GM19372 (cell line): ENCODE measurements around the gene KRTAP12-2.
"Not testable (repeated sequence)": the region's sequence is repeated elsewhere in the genome, so short reads cannot be mapped to it uniquely, and the experiment has no call there.

Experiments used
- ATAC-seq: cut with Tn5 transposase; IDR thresholded peaks from one replicate; pipeline ENCODE4 v1.9.1; 2021; ENCODE audit warnings: mild to moderate bottlenecking, low read depth, moderate library complexity; ENCODE audit not compliant: unreplicated experiment

The KRTAP12-2 gene

DNA sequence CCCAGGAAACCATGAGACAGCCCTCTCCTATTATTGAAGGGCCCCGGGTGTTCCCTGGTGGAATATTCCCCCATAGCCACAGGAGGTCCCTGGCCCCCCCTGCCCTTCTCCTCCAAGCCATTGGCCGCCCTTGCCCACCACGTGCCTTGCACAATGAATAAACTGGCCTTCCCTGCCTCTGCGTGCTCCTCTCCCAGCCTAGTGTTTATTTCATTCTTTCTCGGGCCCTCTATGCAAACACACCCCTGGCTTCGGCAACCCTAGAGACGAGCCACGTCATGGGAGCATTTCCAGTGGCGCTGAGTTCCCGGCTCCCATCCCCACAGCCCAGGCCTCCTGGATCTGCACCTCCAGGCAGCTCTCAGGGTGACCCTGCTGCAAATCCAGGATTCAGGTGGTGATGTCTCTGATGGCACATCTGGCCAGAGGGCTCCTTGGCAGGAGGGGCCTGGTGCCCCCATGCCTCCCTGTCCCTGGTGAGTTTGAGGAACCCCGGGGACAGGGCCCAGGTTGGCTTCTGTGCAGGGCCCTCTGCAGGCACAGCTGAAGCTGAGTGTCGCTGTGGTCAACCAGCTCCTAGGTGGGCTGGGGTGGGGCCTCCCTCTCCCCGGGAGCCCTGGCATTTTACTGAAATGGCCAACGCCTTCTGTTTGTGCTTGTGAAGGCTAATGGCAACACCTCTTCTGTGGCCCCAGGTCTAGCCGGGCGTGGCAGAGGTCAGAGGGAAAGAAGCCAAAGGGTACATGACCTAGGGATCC, 36.4 kb upstream of the KRTAP12-2 start:
- no peak for ATAC-seq

- ATAC-seq: no peak
Measured at GRCh38 chr21:44702111-44702972, 35.6 kb upstream of the KRTAP12-2 start.

- no peak for ATAC-seq
Measured at GRCh38 chr21:44701541-44701940, 34.8 kb upstream of the KRTAP12-2 start.

GRCh38 chr21:44701023-44701400, 34.3 kb upstream of the KRTAP12-2 start:
- no peak for ATAC-seq

GRCh38 chr21:44700101-44701022, 33.6 kb upstream of the KRTAP12-2 start:
- ATAC-seq: no peak

- no peak for ATAC-seq
Measured at GRCh38 chr21:44699502-44700001, 32.8 kb upstream of the KRTAP12-2 start.

- ATAC-seq: no peak
Measured at GRCh38 chr21:44697811-44698734, 31.3 kb upstream of the KRTAP12-2 start.

- ATAC-seq: not testable (repeated sequence)
Measured at GRCh38 chr21:44697172-44697810, 30.6 kb upstream of the KRTAP12-2 start, which contains the start of gene KRTAP10-12. TSS of gene KRTAP10-12 (plus strand) at chr21:44697172. CDS start at chr21:44697202, 30 bp downstream.

- no peak for ATAC-seq
Measured at GRCh38 chr21:44696572-44696971, 29.8 kb upstream of the KRTAP12-2 start.

DNA sequence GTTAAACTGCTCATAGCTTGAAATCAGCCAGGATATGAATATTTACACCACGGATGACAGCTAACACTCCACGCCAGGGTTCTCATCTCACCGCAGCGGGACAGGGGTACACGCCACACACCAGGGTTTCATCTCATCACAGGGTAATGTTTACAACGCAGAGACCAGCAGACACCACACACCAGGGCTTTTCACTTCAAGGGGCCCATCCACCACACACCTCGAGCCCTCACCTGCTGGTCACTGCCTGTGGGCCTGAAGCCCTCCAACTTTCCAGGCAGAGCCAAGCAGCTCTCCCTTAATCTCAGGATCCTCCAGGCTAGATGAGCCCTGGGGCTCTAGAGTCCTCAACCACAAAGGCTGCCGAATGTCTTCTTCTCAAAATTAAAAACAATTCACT, 28.9 kb upstream of the KRTAP12-2 start:
- ATAC-seq: no peak

DNA sequence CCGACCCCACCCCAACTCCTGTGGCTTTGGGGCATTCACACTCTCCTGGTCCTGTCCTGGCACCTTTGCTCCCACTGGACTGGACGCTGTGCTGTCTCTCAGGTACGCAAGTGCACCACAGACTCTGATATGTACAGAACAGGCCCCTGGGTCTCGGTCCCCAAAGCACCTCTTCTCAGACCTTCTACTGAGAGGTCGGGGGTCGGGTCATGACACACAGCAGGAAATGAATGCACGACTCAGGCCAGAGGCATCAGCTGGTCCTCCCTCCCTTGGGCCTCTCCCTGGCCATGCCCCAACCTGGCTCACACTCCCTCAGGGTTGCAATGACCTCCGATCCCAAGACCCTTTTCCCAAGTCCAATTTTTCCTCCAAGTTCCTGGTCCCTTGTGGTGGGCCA, 28.5 kb upstream of the KRTAP12-2 start:
- ATAC-seq: no peak

DNA sequence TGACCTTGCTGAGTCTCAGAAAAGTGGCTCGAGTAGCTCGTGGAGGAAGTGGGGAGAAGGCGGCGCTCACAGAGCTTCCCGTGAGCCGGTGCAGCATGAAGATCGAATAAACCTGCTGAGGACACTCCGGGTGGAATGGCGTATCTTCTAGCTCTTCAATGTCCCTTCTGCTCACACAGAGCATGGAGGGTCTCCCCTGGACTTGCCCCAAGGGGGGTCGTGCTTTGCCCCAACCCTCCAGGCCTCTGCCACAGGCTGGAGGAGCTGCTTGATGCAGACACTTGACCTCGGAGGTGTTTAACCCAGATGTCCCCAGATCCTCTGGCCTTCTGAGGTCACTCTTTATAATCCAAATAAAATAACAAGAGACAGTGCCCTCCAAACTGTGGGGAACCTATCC, 28.0 kb upstream of the KRTAP12-2 start:
- no peak for ATAC-seq

DNA sequence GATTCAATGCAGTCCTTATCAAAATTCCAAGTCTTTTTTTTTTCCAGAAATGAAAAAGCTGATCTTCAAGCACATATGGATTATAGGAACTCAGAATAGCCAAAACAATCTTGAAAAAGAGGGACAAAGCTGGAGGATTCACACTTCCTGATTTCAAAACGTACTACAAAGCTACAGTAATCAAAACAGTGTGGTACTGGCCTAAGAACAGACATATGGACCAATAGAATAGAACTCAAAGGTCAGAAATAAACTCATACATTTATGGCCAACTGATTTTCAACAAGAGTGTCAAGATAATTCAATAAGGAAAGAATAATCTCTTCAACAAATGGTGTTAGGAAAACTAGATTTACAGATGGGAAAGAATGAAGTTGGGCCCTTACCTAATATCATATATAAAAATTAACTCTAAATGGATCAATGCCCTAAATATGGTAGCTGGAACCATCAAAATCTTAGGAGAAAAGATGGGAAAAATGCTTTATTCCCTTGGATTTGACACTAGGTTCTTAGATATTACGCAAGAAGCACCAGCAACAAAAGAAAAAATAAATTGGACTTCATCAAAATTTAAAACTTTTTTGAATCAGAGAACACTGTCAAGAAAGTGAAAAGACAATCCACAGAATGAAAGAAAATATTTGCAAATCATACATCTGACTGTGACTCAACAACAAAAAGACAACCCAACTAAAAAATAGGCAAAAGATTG, 26.2 kb upstream of the KRTAP12-2 start:
- no peak for ATAC-seq

DNA sequence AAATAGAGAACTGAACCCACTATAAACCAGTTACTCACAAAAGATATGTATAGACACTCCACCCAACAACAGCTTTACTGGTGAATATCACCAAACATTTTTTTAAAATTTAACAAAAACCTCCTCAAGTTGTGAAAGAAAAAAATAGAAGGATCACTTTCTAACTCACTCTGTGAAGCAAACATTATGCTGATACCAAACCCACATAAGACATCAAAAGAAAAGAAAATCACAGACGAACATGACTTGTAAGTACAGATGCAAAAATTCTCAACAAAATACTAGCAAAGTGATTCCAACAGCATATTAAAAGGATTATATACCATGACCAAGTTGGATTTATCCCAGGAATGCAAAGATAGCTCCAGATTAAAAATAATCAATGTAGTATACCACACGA, 25.0 kb upstream of the KRTAP12-2 start:
- no peak for ATAC-seq

DNA sequence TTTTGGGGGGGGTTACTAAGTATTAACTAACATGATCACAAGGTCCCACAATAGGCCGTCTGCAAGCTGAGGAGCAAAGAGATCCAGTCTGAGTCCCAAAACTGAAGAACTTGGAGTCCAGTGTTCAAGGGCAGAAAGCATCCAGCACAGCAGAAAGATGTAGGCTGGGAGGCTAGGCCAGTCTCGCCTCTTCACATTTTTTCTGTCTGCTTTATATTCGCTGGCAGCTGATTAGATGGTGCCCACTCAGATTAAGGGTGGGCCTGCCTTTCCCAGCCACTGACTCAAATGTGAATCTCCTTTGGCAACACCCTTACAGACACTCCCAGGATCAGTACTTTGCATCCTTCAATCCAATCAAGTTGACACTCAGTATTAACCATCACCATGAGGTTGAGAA, 23.0 kb upstream of the KRTAP12-2 start:
- not testable (repeated sequence) for ATAC-seq

DNA sequence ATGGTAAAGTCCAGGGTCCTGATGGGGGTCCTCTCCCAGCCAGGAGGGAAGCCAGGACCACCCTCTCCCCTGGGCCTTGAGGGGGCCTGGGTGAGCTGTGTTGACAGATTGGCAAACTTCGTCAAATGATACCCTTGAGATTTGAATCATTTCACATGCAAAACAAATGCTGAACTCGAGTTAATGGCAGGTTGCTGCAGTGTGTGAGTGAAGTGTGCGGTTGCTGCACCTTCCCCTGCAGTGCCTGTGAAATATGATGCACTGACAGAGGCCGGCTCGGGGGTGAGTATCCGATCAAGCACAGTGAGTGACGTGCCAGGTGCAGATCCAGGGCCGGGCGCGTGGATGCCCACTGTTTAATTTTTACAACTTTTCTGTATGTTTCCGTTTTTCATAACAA, 20.9 kb upstream of the KRTAP12-2 start:
- ATAC-seq: no peak

DNA sequence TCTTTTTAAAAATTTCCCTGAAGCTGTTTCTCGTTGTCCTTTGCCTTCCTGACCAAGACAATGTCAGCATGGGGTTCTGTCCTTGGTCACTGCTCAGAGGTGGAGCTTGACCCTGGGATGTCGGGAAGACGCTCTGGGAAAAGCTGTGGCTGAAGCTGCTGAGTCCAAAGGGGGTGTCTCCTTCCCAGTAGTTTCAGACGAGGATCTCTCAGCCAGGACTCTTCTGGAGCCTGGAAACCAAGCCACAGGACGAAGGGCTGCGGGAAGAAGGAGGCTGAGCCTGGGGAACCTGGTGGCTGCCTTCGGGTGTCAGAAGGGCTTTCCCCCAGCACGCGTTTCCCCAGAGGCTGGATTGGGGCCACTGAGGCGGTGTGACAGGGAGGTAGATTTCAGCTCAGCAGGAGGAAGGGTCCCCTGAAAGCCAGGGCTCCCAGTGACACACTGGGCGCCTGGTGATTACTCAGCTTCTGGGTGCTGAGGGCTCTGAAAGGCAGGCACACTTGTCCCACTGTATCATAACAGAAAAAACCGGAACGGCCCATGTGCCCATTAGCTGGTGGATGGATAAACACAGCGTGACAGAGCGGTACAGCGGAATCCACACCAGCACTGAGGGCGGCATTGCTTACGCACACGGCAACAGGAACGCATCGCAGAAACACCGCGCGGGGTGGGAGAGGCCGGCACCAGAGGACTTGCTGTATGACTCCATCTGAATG, 20.3 kb upstream of the KRTAP12-2 start:
- ATAC-seq: no peak
